LNCAP (cell line): ENCODE measurements around the gene MAP3K1.

Experiments used
- CTCF ChIP-seq: fragments of 450-650 bp; IDR thresholded peaks from 2 replicates; pipeline ENCODE4 v1.5.1; 2017; ENCODE audit warnings: mild to moderate bottlenecking

The MAP3K1 gene

GRCh38 chr5:56862909-56863308 lies 47.6 kb downstream of the MAP3K1 start:
- no peak for TF ChIP-seq CTCF

GRCh38 chr5:56871777-56872176 lies 56.4 kb downstream of the MAP3K1 start:
- TF ChIP-seq CTCF: no peak

- TF ChIP-seq CTCF: no peak
Observed at GRCh38 chr5:56873056-56873455, 57.7 kb downstream of the MAP3K1 start.

- no peak for TF ChIP-seq CTCF
Observed at GRCh38 chr5:56876327-56876726, 61.0 kb downstream of the MAP3K1 start.

- no peak for TF ChIP-seq CTCF
Observed at GRCh38 chr5:56881571-56881970, 66.2 kb downstream of the MAP3K1 start.

GRCh38 chr5:56893251-56893951 lies 78.1 kb downstream of the MAP3K1 start:
- TF ChIP-seq CTCF: no peak

GRCh38 chr5:56896763-56897162 lies 81.4 kb downstream of the MAP3K1 start:
- TF ChIP-seq CTCF: no peak

- no peak for TF ChIP-seq CTCF
Observed at GRCh38 chr5:56898213-56898612, 82.9 kb downstream of the MAP3K1 start.
